ENCODE results near the gene BPTF. TPM values are rescaled to one million over a fixed set of nuclear protein-coding genes. Genes with fewer than 3 reads are reported as not detected.
"Not testable (repeated sequence)": the region's sequence is repeated elsewhere in the genome, so short reads cannot be mapped to it uniquely, and the experiment has no call there.

The BPTF gene
- total RNA-seq, 5 donors from 2014 or later (not counting 1 experiment from before 2014, with no cell fraction given), result 155 to 173 (median 168) TPM

- not testable (repeated sequence) for H3K9me3 ChIP-seq; H3K36me3 Mint-ChIP-seq; H3K27me3 Mint-ChIP-seq; H3K27me3 ChIP-seq (replicated peaks in 1 of 2; ENCODE audit: control insufficient read depth in 2 of 2, extremely low read depth in 1 of 2, insufficient read depth in 2 of 2, low read length in 1 of 2); H3K36me3 ChIP-seq (ENCODE audit: control insufficient read depth in 2 of 2, extremely low read depth in 1 of 2, insufficient read depth in 1 of 2, low read length in 1 of 2); H3K4me1 ChIP-seq (ENCODE audit: control insufficient read depth in 1 of 2, extremely low read depth in 1 of 2, insufficient read depth in 2 of 2, low read length in 2 of 2); ATAC-seq (replicated peaks in 1 of 4); DNase-seq; H3K9me3 Mint-ChIP-seq
- 90% methylated on average over 10 of the region's 13 CpGs for WGBS (ENCODE audit: insufficient coverage)
- POLR2A ChIA-PET, result interaction anchor here (0.7 to 1.0 kb wide), 2 partner anchors 19 to 435 kb away, joined by 3 to 17 read pairs; no protein-coding TSS in a partner anchor
- Histone ChIP-seq H3K27ac (ENCODE audit: low read length) (peak overlapping the region; percentile 59), H3K4me3 (ENCODE audit: control insufficient read depth in 1 of 2, extremely low read depth in 1 of 2, low read length in 1 of 2) (peak overlapping the region in 1 of 2 donors; percentile 71)
- Mint-ChIP-seq H3K27ac (peak overlapping the region; percentile 76 to 96), H3K4me3 (peak overlapping the region; percentile 82 to 93 (median 85)), H3K4me1 (peaks cover 14 to 24% (median 20%) of the 10 kb centered on the region in 3 donors)
- CTCF ChIA-PET, result interaction anchor here in 1 of 2 donors (0.9 kb wide), 1 partner anchor 21 kb away, joined by 3 read pairs; no protein-coding TSS in a partner anchor
Observed at GRCh38 chr17:68020791-68021190, 195.5 kb downstream of the BPTF start.

GRCh38 chr17:68021963-68022362, 196.7 kb downstream of the BPTF start:
- Mint-ChIP-seq H3K4me1 (peaks cover 14 to 20% (median 18%) of the 10 kb centered on the region in 3 donors), H3K9me3 (peaks cover 0 to 2% (median 0%) of the 10 kb centered on the region in 3 donors), H3K27me3 (peaks cover 3% of the 10 kb centered on the region in 2 donors), H3K4me3 (peak overlapping the region; percentile 10 to 32 (median 22)), H3K27ac (no peak overlapping the region), H3K36me3 (no peaks in the 10 kb centered on the region)
- Histone ChIP-seq H3K4me3 (ENCODE audit: control insufficient read depth in 1 of 2, extremely low read depth in 1 of 2, low read length in 1 of 2) (no peak overlapping the region), H3K4me1 (ENCODE audit: control insufficient read depth in 1 of 2, extremely low read depth in 1 of 2, insufficient read depth in 2 of 2, low read length in 2 of 2) (peaks cover 0 to 10% of the 10 kb centered on the region in 2 experiments), H3K27ac (ENCODE audit: low read length) (no peak overlapping the region), H3K36me3 (ENCODE audit: control insufficient read depth in 2 of 2, extremely low read depth in 1 of 2, insufficient read depth in 1 of 2, low read length in 1 of 2) (no peaks in the 10 kb centered on the region), H3K9me3 (no peaks in the 10 kb centered on the region), H3K27me3 (replicated peaks in 1 of 2; ENCODE audit: control insufficient read depth in 2 of 2, extremely low read depth in 1 of 2, insufficient read depth in 2 of 2, low read length in 1 of 2) (no peaks in the 10 kb centered on the region)
- ATAC-seq (replicated peaks in 1 of 4) (no peak), DNase-seq (no peak)
- ChIA-PET POLR2A (no interaction called here), CTCF (interaction anchor here in 1 of 2 donors (0.6 kb wide), 2 partner anchors 14 to 443 kb away, joined by 4 to 11 read pairs; partner anchors contain the start of gene KPNA2)
- WGBS (ENCODE audit: insufficient coverage), result 100% methylated on average over 2 of the region's 8 CpGs

- H3K4me1 ChIP-seq (ENCODE audit: control insufficient read depth in 1 of 2, extremely low read depth in 1 of 2, insufficient read depth in 2 of 2, low read length in 2 of 2); H3K27ac ChIP-seq (ENCODE audit: low read length); DNase-seq; H3K4me3 ChIP-seq (ENCODE audit: control insufficient read depth in 1 of 2, extremely low read depth in 1 of 2, low read length in 1 of 2); H3K4me3 Mint-ChIP-seq; H3K36me3 ChIP-seq (ENCODE audit: control insufficient read depth in 2 of 2, extremely low read depth in 1 of 2, insufficient read depth in 1 of 2, low read length in 1 of 2); H3K27me3 Mint-ChIP-seq; H3K27ac Mint-ChIP-seq; H3K27me3 ChIP-seq (replicated peaks in 1 of 2; ENCODE audit: control insufficient read depth in 2 of 2, extremely low read depth in 1 of 2, insufficient read depth in 2 of 2, low read length in 1 of 2); POLR2A ChIA-PET; H3K36me3 Mint-ChIP-seq; H3K9me3 Mint-ChIP-seq; H3K9me3 ChIP-seq; ATAC-seq (replicated peaks in 1 of 4): not testable (repeated sequence)
- peaks cover 14 to 16% (median 16%) of the 10 kb centered on the region in 3 donors for H3K4me1 Mint-ChIP-seq
- 93% methylated on average over 8 of the region's 15 CpGs for WGBS (ENCODE audit: insufficient coverage)
- CTCF ChIA-PET, result interaction anchor here in 1 of 2 donors (0.6 kb wide), 1 partner anchor 13 kb away, joined by 11 read pairs; the partner anchor contains the start of gene KPNA2
Observed at GRCh38 chr17:68022547-68022946, 197.2 kb downstream of the BPTF start.

GRCh38 chr17:68029512-68030215, 204.4 kb downstream of the BPTF start:
- Histone ChIP-seq H3K27ac (ENCODE audit: low read length) (no peak overlapping the region), H3K4me3 (ENCODE audit: control insufficient read depth in 1 of 2, extremely low read depth in 1 of 2, low read length in 1 of 2) (no peak overlapping the region), H3K9me3 (no peaks in the 10 kb centered on the region), H3K36me3 (ENCODE audit: control insufficient read depth in 2 of 2, extremely low read depth in 1 of 2, insufficient read depth in 1 of 2, low read length in 1 of 2) (no peaks in the 10 kb centered on the region), H3K4me1 (ENCODE audit: control insufficient read depth in 1 of 2, extremely low read depth in 1 of 2, insufficient read depth in 2 of 2, low read length in 2 of 2) (no peaks in the 10 kb centered on the region), H3K27me3 (replicated peaks in 1 of 2; ENCODE audit: control insufficient read depth in 2 of 2, extremely low read depth in 1 of 2, insufficient read depth in 2 of 2, low read length in 1 of 2) (no peaks in the 10 kb centered on the region)
- DNase-seq (no peak), ATAC-seq (replicated peaks in 1 of 4) (no peak)
- H3K36me3 Mint-ChIP-seq, result no peaks in the 10 kb centered on the region
- H3K9me3 Mint-ChIP-seq, result no peaks in the 10 kb centered on the region
- H3K27ac Mint-ChIP-seq, result no peak overlapping the region
- H3K4me1 Mint-ChIP-seq, result no peaks in the 10 kb centered on the region
- CTCF ChIA-PET, result interaction anchor here in 1 of 2 donors (0.7 kb wide), 1 partner anchor 57 kb away, joined by 6 read pairs; no protein-coding TSS in a partner anchor
- WGBS (ENCODE audit: insufficient coverage), result 92% methylated on average over 4 of the region's 8 CpGs
- no peak overlapping the region for H3K4me3 Mint-ChIP-seq
- POLR2A ChIA-PET, result no interaction called here
- H3K27me3 Mint-ChIP-seq, result no peaks in the 10 kb centered on the region

Other genes with a start within 250 kb of the BPTF start
- gene NOL11, start 107.6 kb upstream of the BPTF start, total RNA-seq, result 10 to 100 TPM; 52.0 to 69.0 (median 58.8) TPM
- 1 to 10 TPM in 1 of 5 donors, under 1 TPM in 4; 0.47 to 1.9 (median 0.58) TPM for gene C17orf58, start 171.0 kb downstream of the BPTF start, total RNA-seq
- gene KPNA2, start 210.2 kb downstream of the BPTF start, total RNA-seq, result 10 to 100 TPM; 10.1 to 58.1 (median 13.9) TPM